ENCODE measurements around the gene PDK4.
"Not testable (repeated sequence)": the region's sequence is repeated elsewhere in the genome, so short reads cannot be mapped to it uniquely, and the experiment has no call there.

PDK4 gene

GRCh38 chr7:95569720-95570119, 26.6 kb downstream of the PDK4 start:
- no peak for DNase-seq (ENCODE audit: low read depth in 2 of 2)

- DNase-seq (ENCODE audit: low read depth in 2 of 2) = no peak
Measured at GRCh38 chr7:95560674-95561073, 35.6 kb downstream of the PDK4 start.

- no peak for DNase-seq (ENCODE audit: low read depth in 2 of 2)
Measured at GRCh38 chr7:95558864-95559263, 37.5 kb downstream of the PDK4 start.

- no peak for DNase-seq (ENCODE audit: low read depth in 2 of 2)
Measured at GRCh38 chr7:95556777-95557176, 39.5 kb downstream of the PDK4 start.

DNA sequence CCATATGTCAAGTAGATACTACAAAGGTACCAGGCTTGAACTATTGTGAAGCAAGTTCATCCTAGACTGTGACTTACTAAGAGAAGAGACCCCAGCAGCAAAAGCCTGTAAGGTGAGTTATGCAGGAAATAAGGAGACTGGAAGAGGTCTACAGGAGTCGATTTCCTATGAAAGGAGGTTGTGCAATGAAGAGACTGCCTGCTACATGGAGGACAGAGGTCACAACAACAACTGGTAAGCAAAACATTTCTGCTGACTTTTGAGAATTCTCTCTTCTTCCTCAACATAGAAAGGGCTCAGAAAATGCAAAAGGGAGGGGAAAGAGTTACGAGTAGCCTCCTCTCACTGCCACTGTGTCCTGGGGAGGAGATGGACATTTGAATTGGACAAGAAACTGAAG, 42.4 kb downstream of the PDK4 start:
- no peak for DNase-seq (ENCODE audit: low read depth in 2 of 2)

DNA sequence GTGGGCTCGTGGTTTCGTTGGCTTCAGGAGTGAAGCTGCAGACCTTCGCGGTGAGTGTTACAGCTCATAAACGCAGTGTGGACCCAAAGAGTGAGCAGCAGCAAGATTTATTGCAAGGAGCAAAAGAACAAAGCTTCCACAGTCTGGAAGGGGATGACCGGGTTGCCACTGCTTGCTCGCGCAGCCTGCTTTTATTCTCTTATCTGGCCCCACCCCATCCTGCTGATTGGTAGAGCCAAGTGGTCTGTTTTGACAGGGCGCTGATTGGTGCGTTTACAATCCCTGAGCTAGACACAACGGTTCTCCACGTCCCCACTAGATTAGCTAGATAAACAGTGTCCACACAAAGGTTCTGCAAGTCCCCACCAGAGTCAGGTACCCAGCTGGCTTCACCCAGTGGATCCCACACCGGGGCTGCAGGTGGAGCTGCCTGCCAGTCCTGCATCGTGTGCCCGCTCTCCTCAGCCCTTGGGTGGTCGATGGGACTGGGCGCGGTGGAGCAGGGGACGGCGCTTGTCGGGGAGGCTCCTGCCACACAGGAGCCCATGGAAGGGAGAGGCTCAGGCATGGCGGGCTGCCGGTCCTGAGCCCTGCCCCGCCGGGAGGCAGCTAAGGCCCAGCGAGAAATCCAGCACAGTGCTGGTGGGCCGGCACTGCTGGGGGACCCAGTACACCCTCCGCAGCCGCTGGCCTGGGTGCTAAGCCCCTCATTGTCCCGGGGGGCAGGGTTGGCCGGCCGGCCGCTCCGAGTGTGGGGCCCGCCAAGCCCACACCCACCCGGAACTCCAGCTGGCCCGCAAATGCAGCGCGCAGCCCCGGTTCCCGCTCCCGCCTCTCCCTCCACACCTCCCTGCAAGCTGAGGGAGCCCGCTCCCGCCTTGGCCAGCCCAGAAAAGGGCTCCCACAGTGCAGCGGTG, 44.0 kb downstream of the PDK4 start:
- not testable (repeated sequence) for DNase-seq (ENCODE audit: low read depth in 2 of 2)

DNA sequence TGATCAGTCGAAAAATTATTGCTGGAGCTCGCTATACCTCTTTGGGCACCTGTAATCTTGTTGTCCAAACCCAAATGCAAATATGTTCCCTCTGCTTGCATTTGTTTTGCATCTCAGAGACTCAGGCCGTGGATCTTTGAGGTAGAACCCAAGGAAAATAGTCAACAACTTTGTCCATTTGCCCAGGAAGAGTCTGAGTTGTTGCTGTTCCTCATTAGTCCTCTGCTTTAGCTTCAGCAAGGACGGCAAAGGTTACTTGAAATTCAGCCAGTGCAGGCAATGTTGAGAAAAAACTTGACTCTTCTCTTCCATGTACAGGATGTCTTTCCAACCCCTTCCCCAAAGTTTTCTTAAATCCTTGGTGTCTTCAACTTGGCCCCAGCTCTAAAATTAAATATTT, 45.8 kb downstream of the PDK4 start:
- DNase-seq (ENCODE audit: low read depth in 2 of 2) = no peak

- DNase-seq (ENCODE audit: low read depth in 2 of 2) = no peak
Measured at GRCh38 chr7:95549818-95550529, 46.3 kb downstream of the PDK4 start.

DNA sequence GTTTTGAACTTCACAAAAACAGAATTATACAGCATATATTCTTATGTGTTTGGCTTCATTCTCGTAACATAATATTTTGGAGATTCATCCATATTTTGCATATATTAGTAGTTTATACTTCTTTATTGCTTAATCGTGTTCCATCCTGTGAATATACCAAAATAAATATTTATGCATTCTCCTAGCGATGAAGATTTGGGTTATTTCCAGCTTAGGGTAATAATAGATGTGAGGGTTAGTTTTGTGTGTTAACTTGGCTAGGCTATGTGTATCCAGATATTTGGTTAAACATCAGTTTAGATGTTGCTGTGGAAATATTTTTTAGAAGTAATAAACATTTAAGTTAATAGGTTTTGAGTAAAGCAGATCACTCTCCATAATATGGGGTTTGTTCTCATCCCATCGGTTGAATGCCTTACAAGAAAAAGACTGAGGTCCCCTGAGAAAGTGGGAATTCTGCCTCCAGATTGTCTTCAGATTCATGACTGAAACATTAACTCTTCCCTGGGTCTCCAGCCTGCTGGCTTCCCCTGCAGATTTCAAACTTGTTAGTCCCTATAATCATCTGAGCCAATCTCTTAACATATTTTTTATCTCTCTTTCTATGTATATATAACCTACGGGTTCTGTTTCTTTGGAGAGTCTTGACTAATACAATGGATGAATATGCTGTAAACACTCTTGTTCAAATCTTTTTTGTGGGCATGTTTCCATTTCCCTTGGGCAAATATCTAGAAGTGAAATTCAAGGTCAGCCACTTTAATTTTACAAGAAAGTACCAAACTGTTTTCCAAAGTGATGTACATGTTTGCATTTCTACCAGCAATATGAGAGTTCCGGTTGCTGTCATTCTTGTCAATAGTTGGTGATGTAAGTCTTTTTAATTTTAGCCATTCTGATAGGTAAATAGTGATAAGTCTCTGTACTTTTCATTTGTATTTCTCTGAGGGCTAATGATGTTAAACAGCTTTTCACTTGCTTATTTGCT, 48.7 kb downstream of the PDK4 start:
- no peak for DNase-seq (ENCODE audit: low read depth in 2 of 2)

DNA sequence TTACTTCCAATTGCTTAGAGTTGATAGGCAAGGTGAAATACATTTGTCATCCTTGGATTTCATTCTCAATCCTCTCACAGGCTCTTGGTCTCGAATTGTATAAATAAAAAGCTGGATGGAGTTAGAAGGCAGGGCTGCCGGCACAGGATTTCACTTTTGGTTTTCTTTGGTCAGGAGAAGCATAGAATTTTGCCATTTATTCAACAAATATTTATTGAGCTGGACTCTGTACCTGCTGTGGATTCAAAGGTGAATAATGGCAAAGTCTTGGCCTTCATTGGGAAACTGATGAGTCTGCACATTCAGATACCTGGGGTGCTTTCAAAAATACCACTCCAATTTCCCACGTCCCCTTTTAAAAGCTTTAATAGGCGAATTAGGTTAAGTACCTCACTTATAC, 49.7 kb downstream of the PDK4 start:
- DNase-seq (ENCODE audit: low read depth in 2 of 2) = no peak

DNA sequence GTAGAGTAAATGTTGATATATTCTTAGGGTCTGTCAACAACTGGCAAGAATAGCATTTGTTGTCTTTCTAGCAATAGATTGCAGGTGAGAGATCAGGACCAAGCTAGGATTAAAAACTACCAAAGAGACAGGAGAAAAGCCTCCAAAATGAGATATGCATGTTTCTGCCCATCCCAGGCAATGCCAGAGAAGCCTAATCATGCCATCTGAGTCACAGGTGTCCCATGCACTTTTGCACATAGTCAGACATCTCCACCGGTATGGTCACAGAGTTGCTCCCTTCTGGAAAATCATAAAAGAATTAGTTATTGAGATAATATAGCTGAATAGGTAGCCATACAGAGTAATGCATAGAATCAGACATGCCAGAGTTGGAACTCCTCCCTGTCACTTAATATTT, 50.6 kb downstream of the PDK4 start:
- no peak for DNase-seq (ENCODE audit: low read depth in 2 of 2)

DNA sequence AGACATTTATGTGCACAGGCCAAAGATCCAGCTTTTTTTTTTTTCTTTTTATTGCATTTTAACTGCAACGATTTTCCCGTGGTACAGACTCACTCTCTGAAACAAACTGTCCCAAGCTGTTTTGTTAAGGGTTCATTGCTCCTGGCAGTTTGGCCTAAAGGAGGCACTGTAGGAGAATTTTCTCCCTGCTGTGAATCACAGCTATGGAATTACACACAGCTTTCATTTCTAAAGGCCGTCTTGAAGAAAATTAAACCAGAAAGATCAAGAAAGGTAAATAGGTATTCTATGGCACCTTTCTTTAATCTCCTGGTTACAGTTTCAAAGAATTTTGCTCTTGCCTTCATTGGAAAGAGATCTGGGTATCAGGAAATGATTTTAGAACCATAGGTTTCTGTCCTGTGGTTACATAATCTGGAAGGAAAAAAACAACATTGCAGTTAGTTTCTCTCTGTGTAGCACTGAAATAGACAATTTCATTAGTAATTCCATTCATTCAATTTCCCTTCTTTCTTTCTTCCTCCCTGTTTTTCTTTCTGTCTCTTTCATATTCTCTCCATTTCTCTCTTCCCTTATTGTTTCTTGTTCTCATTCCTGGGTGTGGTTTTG, 51.2 kb downstream of the PDK4 start:
- DNase-seq (ENCODE audit: low read depth in 2 of 2) = no peak

DNA sequence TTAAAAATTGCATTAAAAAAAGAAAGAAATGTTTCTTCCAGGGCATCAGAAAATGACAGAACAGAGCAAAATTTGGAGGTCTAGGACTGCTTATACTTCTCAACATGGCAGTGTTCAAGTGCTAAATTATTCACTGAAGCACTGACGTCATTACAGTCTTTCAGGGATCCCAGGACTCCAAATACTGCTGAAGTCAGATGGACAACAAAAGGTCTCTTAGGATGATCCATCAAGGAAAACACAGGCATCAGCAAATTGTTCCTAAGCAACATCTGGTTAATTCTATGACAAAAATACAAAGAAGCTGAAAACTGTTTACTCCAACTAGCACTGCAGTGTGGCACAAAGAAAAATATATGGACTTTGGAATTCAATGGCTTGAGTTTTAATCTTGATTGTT, 52.1 kb downstream of the PDK4 start:
- no peak for DNase-seq (ENCODE audit: low read depth in 2 of 2)

DNA sequence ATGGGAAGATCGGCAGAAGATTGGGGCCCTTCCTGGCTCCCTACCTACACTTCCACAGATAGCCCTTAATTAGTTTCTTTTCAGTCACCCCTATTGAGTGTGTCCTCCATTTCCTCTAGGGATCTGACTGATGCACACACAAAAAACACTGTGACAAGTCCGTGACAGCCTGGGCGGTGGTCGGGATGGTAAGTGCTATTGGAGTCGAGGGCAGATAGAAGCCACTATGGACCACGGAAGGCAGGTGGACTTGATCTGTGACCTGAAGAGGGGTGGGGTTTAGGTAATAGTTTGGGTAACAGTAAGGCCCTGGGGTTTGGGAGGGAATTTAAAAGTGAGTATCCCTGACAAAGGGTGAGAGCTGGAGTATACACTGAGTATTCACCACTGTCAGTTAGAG, 53.0 kb downstream of the PDK4 start:
- no peak for DNase-seq (ENCODE audit: low read depth in 2 of 2)

DNA sequence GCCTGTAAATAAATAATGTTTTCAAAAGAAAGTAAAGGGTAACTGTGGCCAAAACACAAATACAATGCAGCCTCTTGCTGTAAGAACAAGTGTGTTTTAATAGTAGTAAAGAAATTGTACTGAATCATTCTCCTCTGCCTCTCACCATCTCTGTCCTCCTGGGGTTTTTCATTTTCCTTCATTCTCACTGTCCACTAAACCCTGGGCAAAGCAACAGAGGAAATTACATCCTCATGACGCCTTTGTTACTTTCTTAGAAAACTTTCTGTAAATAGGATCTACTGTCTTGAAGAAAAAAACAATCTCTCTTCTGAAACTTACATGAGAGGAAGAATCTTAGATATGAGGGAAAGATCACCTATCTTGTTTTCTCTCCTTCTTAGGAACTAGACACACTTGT, 56.0 kb downstream of the PDK4 start:
- no peak for DNase-seq (ENCODE audit: low read depth in 2 of 2)

- no peak for DNase-seq (ENCODE audit: low read depth in 2 of 2)
Measured at GRCh38 chr7:95539426-95539825, 56.9 kb downstream of the PDK4 start.

GRCh38 chr7:95537468-95537867, 58.8 kb downstream of the PDK4 start:
- DNase-seq (ENCODE audit: low read depth in 2 of 2) = no peak

DNA sequence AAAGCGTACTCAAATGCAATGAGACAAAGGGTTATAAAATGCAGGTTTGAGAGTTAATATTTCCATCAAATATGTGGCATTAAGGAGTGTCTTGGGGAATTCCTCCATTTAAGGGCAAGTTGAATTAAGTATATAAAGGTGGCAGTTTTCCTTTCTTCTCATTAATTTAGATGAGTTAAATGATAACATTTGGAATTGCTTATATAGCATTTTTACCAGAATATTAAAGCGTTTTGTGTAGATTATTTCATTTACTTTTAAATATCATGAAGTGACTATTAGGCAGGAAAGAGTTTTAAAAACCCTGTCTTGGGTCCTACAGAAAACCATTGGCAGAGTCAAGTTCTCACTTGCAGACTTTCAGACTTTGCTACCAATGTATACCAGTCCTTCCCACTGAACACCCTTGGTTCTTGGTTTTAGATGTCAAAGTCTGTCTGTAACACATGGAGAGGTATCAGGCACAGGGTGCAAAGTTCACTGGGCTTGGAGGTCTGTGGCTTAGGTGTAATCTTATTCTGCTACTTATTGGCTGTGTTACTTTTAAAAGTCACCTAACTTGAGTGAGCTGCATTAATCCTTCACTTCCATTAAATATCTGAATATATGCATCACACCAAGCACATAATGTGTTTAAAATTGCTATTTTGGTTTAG, 59.5 kb downstream of the PDK4 start:
- DNase-seq (ENCODE audit: low read depth in 2 of 2) = no peak

GRCh38 chr7:95535662-95536061, 60.7 kb downstream of the PDK4 start:
- no peak for DNase-seq (ENCODE audit: low read depth in 2 of 2)

GRCh38 chr7:95534796-95535195, 61.5 kb downstream of the PDK4 start:
- no peak for DNase-seq (ENCODE audit: low read depth in 2 of 2)
